Hepatocyte (in vitro differentiated cells): Measurements from ENCODE around the gene TRMT2A.

Experiments
- EZH2 ChIP-seq: fragments of 200-600 bp; sonication (generic); IDR thresholded peaks from 2 replicates; pipeline ENCODE4 v1.6.1; 2016; ENCODE audit warnings: antibody characterized with exemption, mild to moderate bottlenecking, borderline replicate concordance
- TF ChIP-seq, protein P1 (sequence below): fragments of 200-600 bp; sonication (generic); IDR thresholded peaks from 2 replicates; pipeline ENCODE4 v1.5.1; 2016; ENCODE audit warnings: antibody characterized with exemption, mild to moderate bottlenecking; ENCODE audit not compliant: poor library complexity

DNA sequence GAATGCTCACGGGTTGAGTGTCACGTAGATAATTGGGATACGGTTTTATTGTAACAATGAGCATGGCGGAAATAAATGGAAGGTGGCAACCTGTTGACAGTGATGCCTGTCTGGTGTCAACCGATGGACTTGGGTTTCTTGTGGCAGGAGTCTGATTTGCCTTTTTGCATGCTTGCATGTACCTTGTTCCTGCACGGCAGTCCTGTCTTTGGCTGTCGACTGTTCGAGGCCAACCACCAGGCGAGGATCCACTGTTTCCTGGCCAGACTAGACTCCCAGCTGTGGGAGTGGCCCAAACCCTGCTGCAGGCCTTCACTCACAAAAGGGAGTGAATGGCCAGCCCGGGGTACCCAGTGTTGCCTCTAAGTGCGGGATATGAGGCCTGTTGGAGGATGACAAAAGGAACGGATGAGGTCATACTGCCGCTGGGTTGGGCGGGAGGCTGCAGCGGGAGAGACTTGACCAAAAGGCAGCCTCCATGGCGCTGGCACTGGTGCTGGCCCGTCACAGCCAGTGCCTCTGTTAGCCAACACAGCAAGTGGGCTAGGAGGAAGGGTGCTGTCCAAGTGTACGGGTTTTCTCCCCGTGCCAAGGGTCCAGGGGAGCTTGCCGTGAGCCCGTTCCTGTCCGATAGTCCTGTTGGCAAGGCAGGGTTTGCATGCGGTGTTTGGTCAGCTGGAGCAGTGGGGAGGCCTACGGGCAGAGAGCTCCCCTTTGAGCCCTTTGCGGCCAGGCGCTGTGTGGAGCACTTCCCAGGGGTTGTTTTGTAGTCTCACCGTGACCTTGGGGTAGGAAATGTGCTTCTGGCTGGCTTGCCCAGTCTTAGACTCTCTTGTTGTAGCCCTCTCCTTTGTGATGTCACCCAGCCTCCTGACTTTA is 36.0 kb downstream of the TRMT2A start:
- TF ChIP-seq, protein P1, sequence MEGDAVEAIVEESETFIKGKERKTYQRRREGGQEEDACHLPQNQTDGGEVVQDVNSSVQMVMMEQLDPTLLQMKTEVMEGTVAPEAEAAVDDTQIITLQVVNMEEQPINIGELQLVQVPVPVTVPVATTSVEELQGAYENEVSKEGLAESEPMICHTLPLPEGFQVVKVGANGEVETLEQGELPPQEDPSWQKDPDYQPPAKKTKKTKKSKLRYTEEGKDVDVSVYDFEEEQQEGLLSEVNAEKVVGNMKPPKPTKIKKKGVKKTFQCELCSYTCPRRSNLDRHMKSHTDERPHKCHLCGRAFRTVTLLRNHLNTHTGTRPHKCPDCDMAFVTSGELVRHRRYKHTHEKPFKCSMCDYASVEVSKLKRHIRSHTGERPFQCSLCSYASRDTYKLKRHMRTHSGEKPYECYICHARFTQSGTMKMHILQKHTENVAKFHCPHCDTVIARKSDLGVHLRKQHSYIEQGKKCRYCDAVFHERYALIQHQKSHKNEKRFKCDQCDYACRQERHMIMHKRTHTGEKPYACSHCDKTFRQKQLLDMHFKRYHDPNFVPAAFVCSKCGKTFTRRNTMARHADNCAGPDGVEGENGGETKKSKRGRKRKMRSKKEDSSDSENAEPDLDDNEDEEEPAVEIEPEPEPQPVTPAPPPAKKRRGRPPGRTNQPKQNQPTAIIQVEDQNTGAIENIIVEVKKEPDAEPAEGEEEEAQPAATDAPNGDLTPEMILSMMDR, result no peak
- no peak for TF ChIP-seq EZH2
